Activated CD4-positive, alpha-beta T cell treated with anti-CD3 and anti-CD28 coated beads, Interleukin-10, Interleukin-2, amounts not matched to agents 100 ng/mL and 50 ng/mL, durations not matched to agents 16 hours and 8 hours (primary cell): ENCODE measurements around the gene PDLIM5.

Experiments used
- DNase-seq: peaks from one replicate; pipeline ENCODE4 v3.0.0-alpha.2; 2020

Gene PDLIM5

GRCh38 chr4:94428884-94429283 is 22.9 kb upstream of the PDLIM5 start:
- DNase-seq, result no peak

- no peak for DNase-seq
These were observed 21.3 kb upstream of the PDLIM5 start for GRCh38 chr4:94430406-94430805.

DNA sequence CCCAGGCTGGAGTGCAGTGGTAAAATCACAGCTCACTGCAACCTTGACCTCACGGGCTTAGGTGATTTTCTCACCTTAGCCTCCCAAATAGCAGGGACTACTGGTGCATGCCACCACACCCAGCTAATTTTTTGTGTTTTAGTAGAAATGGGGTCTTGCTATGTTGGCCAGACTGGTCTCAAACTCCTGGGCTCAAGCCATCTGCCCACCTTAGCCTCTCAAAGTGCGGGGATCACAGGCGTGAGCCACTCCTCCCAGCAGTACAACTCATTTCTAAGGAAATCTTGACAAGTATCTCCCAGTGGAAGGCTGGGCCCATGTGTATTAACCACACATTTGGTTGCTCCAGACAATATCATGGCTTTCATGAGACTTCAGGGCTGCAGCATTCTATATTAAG is 20.4 kb upstream of the PDLIM5 start:
- DNase-seq, result no peak

DNA sequence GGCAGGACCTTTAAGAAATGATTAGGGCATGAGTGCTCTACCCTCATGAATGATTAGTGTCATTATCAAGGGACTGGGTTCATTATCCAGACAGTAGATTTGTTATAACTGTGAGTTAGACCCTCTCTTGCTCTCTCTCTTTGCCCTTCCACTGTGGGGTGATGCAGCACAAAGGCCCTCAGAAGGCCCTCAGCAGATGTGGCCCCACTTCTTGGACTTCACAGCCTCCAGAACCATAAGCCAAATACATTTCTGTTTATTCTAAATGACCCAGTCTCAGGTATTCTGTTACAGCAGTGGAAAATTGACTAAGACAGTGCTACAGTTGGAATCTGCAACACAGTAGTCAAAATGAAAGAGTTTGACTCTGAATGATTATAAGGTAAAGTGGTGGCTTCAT is 17.2 kb upstream of the PDLIM5 start:
- no peak for DNase-seq

DNA sequence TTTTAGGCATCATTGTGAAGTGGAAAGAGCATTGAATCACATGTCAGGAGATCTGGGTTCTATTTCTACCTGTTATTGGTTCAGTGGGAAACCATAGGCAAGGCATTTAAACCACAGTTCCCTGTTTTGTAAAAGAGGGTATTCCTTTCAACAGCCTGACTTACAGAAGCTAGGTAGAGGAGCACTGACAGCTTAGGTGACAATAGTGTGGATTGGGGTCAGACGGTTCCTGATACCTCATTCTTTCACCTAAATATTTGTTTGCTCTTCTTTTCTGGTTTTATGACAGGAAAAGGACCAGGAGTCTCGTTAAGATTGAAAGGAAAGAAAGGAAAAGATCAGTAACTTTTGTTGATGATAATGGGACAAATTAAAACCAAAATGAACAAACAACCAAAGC is 15.9 kb upstream of the PDLIM5 start:
- no peak for DNase-seq

DNA sequence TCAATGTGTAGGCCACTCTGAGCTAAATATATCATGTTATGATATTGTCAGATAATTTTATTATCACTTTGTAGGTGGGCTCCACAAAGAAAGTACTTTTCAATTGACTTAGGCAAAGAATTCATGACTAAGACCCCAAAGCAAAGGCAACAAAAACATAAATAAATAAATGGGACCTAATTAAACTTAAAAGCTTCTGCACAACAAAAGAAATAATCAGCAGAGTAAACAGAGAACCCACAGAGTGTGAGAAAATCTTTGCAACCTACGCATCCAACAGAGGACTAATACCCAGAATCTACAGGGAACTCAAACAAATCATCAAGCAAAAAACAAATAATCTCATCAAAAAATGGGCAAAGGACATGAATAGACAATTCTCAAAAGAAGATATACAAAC is 15.2 kb upstream of the PDLIM5 start:
- DNase-seq, result no peak

GRCh38 chr4:94439606-94440005 is 12.1 kb upstream of the PDLIM5 start:
- no peak for DNase-seq

GRCh38 chr4:94441838-94442237 is 9.9 kb upstream of the PDLIM5 start:
- DNase-seq, result no peak

GRCh38 chr4:94442251-94442650 is 9.5 kb upstream of the PDLIM5 start:
- DNase-seq, result no peak

DNA sequence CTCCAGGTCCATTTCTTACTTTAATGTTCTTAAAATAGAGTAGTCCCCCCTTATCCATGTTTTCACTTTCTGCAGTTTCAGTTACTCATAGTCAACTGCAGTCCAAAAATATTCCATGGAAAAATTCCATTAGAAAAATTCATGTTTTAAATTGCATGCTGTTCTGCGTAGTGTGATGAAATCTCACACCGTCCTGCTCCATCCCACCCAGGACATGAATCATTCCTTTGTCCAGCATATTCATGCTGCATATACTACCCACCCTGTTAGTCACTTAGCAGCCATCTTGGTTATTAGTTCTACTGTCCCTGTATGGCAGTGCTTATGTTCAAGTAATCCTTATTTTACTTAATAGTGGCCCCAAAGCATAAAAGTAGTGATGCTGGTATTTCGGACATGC is 5.4 kb upstream of the PDLIM5 start:
- no peak for DNase-seq

GRCh38 chr4:94447754-94448411 is 3.9 kb upstream of the PDLIM5 start:
- DNase-seq, result no peak

- DNase-seq, result no peak
These were observed 2.8 kb upstream of the PDLIM5 start for GRCh38 chr4:94448815-94449375.

GRCh38 chr4:94451051-94451694 is 569 bp upstream of the PDLIM5 start:
- no peak for DNase-seq

DNA sequence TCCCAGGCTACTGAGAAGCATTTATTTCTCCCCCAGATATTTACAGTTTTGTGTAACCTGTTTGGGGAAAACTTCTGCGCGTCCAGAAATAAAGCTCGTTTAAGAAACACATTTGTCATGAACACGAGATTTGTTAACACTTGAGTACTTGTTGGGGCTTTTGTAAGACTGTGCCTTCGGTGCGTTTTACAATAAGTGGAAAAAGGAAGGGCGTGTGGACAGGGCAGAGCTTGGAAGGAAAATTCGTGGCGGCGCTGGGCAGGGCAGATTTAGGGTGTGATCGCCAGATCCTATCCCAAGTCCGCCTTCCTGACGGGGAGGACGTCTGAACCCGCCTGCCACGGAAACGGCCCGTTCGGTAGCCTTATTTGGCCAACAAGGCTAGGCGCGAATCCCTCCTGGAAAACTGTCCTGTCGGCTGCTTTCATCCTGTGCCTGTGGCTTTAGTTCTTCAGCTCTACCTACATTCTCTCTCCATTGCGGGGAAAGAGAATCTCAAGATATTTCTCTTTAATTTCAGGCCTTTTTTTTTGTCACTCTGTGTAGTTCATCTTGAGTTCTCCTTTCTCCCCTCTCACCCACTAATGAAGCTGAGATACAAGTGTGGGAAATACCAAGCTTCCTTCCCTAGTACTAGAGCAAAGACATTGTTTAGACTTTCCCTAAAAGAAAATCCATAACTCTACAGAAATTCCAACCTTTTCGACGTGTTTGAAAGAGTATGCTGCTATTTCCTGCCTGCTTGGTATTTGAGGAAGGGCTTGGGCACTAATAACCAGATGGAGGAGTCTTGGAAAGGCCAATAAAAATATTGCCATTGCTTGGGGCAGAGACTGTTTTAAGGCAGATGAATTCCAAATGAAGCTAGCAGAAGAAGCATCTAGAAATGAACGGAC is 982 bp downstream of the PDLIM5 start:
- DNase-seq, result peak; percentile 19

DNA sequence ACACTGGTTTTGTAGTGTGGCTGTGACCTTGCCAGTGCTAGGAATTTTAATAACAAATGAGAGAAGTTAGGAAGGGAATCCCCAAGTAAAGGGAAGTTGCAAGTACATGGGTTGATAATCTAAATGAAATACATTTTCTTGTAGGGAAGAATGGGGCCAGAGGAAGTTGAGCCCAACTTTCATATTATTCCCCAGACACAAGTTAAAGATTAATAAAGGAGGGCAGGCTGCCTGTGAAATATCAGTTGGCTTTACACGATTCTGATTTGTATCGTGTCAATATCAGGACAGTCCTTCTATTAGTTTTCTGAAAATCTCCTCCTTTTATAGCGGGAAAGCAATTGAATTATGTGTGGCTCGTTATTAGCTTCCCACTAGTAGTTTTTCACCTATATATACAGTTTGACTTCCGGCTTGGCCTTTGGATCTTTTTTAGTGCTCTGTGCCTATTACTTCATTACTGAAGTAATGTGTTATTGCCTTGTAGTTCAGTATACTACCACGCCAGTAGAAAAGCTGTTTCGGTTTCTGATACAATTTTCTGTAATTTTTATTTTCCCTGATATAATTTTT is 1.7 kb downstream of the PDLIM5 start:
- DNase-seq, result no peak

- DNase-seq, result no peak
These were observed 2.7 kb downstream of the PDLIM5 start for GRCh38 chr4:94454405-94454804.

DNA sequence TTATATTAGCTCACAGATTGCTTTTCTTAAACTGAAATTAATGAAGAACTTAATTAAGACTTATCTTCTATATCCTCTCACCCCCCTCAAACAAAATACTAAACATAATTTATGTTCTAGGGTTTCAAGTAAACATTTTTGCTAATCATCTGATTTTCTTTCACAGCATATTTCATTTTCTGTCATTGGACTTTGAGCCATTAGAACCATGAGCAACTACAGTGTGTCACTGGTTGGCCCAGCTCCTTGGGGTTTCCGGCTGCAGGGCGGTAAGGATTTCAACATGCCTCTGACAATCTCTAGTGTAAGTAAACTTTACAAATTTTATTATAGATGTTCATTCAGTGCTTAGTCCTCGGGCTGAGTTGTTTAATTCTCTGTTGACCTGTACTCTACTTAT is 3.3 kb downstream of the PDLIM5 start:
- DNase-seq, result no peak

DNA sequence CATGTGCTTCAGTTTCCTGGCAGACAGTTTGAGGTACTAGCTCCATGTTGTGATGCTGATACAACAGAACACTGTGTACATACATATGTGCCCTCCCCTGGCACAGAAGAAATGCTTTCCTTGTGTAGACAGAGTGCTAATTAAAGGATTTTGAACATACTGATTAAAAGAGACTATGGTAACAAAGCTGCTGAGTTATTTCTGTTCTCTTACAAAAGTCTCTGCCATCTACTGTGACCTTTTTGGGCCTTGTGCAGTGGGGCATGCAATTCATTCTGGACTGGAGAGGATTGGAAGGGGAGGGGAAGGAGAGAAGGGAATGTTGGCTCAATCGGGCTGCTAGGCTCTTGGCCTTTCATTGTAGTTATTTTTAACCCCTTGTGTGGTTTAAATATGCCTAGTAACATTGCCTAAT is 6.0 kb downstream of the PDLIM5 start:
- no peak for DNase-seq

- no peak for DNase-seq
These were observed 6.9 kb downstream of the PDLIM5 start for GRCh38 chr4:94458682-94459081.

DNA sequence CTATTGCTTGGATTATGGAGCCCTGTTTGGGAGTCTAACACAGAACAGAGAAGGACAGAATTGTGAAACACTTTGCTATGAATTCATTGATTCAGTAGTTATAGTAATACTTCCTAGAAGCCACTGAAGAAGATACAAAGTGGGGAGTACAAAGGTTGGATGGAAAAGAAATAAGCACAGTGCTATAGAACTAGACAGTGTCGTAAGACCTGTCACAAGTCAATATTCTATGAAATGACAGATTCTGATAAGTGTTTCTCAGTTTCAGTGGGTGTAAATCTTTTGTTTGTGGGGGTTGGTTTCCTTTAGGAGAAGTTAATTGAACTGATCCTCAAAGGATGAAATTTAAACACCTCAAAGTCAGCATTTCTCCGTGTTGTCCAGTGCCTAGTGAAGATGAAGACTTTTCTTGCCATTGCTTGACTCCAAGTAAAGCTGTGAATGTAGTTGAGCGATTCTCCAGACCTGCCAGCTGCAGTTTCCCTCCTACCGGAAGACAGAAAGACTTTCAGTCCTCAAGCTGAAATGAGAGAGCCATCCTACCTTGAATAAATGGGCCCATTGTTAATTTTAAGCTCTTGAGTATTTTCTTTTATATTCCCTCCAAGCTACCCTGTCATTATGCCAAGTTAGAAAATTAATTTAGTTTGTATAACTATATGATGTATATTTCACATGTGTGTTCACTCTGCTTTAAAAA is 7.9 kb downstream of the PDLIM5 start:
- no peak for DNase-seq

- no peak for DNase-seq
These were observed 9.8 kb downstream of the PDLIM5 start for GRCh38 chr4:94461506-94461905.

- no peak for DNase-seq
These were observed 10.8 kb downstream of the PDLIM5 start for GRCh38 chr4:94462572-94462971.

GRCh38 chr4:94463771-94464170 is 12.0 kb downstream of the PDLIM5 start:
- no peak for DNase-seq
